Type B pancreatic cell (in vitro differentiated cells): ENCODE measurements around the gene FAM181B. TPM values are rescaled to one million over a fixed set of nuclear protein-coding genes. Genes with fewer than 3 reads are reported as not detected.

Experiments used
- DNase-seq: peaks from one replicate; pipeline ENCODE4 v3.0.0; 2021; ENCODE audit warnings: mixed read lengths; ENCODE audit not compliant: unreplicated experiment; ENCODE audit errors: extremely low spot score
- H3K27ac Mint-ChIP-seq: 2 replicates; pipeline ENCODE4 v1.8.0; 2021; ENCODE audit warnings: mild to moderate bottlenecking, mixed read lengths
- H3K27me3 Mint-ChIP-seq: 2 replicates; pipeline ENCODE4 v1.8.0; 2021; ENCODE audit warnings: mixed read lengths
- H3K36me3 Mint-ChIP-seq: 2 replicates; pipeline ENCODE4 v1.8.0; 2021; ENCODE audit warnings: mixed read lengths
- H3K4me1 Mint-ChIP-seq: one replicate; pipeline ENCODE4 v1.8.0; 2021; ENCODE audit warnings: mixed read lengths; ENCODE audit not compliant: unreplicated experiment
- H3K4me3 Mint-ChIP-seq: 2 replicates; pipeline ENCODE4 v1.8.0; 2021; ENCODE audit warnings: mild to moderate bottlenecking, mixed read lengths
- H3K9me3 Mint-ChIP-seq: 2 replicates; pipeline ENCODE4 v1.8.0; 2021; ENCODE audit warnings: mixed read lengths
- total RNA-seq: library from RNA; stranded (reverse); gene quantifications from 2 replicates; pipeline ENCODE4 v1.2.1, GENCODE V29; 2021; ENCODE audit warnings: low replicate concordance
- TF ChIP-seq, protein P1 (sequence below): fragments of 200-600 bp; sonication (generic); conservative IDR thresholded peaks from 2 replicates; pipeline ENCODE4 v1.5.0; 2021; ENCODE audit warnings: antibody characterized with exemption, mild to moderate bottlenecking

FAM181B gene
- total RNA-seq, 1 donor from 2014 or later: 3.1 TPM

DNA sequence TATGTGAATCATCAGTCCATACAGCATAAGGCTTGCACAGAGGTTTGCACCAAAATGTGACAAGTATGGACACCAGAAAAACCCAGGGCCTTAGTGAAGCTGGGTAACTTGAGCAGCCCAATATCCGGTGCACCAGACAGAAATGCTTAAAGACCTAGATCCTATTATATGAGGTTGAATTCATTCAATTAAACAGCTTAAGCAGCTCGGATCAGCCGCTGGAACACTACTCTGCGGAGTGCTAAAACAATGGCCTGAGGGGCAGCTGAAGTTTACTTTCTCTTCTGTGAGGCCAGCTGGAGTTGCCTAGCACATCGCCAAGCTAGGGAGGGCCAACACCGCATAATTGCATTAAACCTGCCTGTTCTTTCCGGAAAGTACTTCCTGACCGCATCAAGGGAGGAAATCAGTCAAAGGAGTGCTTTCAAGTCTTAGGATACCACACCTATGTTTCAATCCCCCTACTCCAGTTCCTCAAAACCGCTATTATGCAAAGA lies 17.0 kb upstream of the FAM181B start:
- H3K9me3 Mint-ChIP-seq: no peaks in the 10 kb centered on the region

GRCh38 chr11:82747471-82747870 lies 13.8 kb upstream of the FAM181B start:
- no peaks in the 10 kb centered on the region for H3K36me3 Mint-ChIP-seq
- DNase-seq: no peak
- peaks cover 7% of the 10 kb centered on the region for H3K27me3 Mint-ChIP-seq
- H3K27ac Mint-ChIP-seq: peak overlapping the region; percentile 62
- H3K9me3 Mint-ChIP-seq: peaks cover 5% of the 10 kb centered on the region
- H3K4me1 Mint-ChIP-seq: peaks cover 19% of the 10 kb centered on the region
- TF ChIP-seq, protein P1, sequence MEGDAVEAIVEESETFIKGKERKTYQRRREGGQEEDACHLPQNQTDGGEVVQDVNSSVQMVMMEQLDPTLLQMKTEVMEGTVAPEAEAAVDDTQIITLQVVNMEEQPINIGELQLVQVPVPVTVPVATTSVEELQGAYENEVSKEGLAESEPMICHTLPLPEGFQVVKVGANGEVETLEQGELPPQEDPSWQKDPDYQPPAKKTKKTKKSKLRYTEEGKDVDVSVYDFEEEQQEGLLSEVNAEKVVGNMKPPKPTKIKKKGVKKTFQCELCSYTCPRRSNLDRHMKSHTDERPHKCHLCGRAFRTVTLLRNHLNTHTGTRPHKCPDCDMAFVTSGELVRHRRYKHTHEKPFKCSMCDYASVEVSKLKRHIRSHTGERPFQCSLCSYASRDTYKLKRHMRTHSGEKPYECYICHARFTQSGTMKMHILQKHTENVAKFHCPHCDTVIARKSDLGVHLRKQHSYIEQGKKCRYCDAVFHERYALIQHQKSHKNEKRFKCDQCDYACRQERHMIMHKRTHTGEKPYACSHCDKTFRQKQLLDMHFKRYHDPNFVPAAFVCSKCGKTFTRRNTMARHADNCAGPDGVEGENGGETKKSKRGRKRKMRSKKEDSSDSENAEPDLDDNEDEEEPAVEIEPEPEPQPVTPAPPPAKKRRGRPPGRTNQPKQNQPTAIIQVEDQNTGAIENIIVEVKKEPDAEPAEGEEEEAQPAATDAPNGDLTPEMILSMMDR: no peak
- no peak overlapping the region for H3K4me3 Mint-ChIP-seq

More for the DNA sequence above, 17.0 kb upstream of the FAM181B start:
- TF ChIP-seq, protein P1: no peak
- Mint-ChIP-seq H3K4me3 (peak overlapping the region; percentile 18), H3K36me3 (no peaks in the 10 kb centered on the region), H3K27me3 (peaks cover 8% of the 10 kb centered on the region), H3K4me1 (peaks cover 19% of the 10 kb centered on the region), H3K27ac (no peak overlapping the region)
- no peak for DNase-seq

DNA sequence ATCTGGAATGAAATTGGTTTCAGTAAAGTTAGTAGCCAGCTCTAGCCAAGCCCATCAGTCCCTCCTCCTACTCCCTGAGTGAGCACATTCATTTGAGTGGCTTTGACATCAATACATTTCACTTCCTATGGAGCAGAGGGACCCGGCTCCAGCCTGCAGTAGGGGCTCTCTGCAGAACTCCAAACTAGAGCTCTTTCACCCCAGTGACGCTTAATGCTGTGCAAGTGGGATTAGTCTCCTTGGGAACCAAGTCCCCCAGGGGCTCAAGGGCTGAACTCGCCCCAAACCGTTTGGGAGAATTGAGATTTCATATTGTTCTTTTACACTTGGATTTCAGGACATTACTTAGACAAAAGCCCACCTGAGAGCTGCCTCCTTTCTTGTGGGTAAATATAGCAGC lies 4.4 kb upstream of the FAM181B start:
- no peak for DNase-seq
- Mint-ChIP-seq H3K27me3 (peaks cover 61% of the 10 kb centered on the region), H3K27ac (no peak overlapping the region), H3K36me3 (no peaks in the 10 kb centered on the region), H3K4me3 (no peak overlapping the region), H3K9me3 (no peaks in the 10 kb centered on the region), H3K4me1 (peaks cover 17% of the 10 kb centered on the region)
- TF ChIP-seq, protein P1: no peak

- Mint-ChIP-seq H3K27me3 (peaks cover 78% of the 10 kb centered on the region), H3K36me3 (no peaks in the 10 kb centered on the region), H3K27ac (no peak overlapping the region), H3K4me3 (peak overlapping the region; percentile 85), H3K9me3 (no peaks in the 10 kb centered on the region), H3K4me1 (peaks cover 23% of the 10 kb centered on the region)
- DNase-seq: no peak
- TF ChIP-seq, protein P1: no peak
Observed at GRCh38 chr11:82734120-82734479, 436 bp upstream of the FAM181B start.

- Mint-ChIP-seq H3K4me3 (peak overlapping the region; percentile 85), H3K27me3 (peaks cover 78% of the 10 kb centered on the region), H3K36me3 (no peaks in the 10 kb centered on the region), H3K27ac (no peak overlapping the region), H3K9me3 (no peaks in the 10 kb centered on the region), H3K4me1 (peaks cover 14% of the 10 kb centered on the region)
- DNase-seq: no peak
- TF ChIP-seq, protein P1: no peak
Observed at GRCh38 chr11:82732734-82733443, 775 bp downstream of the FAM181B start.
